BLaER1 treated with 17β-estradiol and CSF1 and Interleukin-3, amounts not matched to agents 10 nM and 100 nM (cell line): Measurements from ENCODE around the gene RYR1.
"Not testable (repeated sequence)": the region's sequence is repeated elsewhere in the genome, so short reads cannot be mapped to it uniquely, and the experiment has no call there.

ENCODE experiments used
- H3K27ac ChIP-seq, 11 experiments: shearing (Covaris generic); formaldehyde crosslinking; 2 replicates each; pipeline ENCODE4 v1.8.1; 2022
- H3K27me3 ChIP-seq, 11 experiments: shearing (Covaris generic); formaldehyde crosslinking; 2 replicates each; pipeline ENCODE4 v1.8.1; 2022
- H3K36me3 ChIP-seq, 11 experiments: shearing (Covaris generic); formaldehyde crosslinking; 2 replicates each; pipeline ENCODE4 v1.8.1; 2022
- H3K4me1 ChIP-seq, 10 experiments: shearing (Covaris generic); formaldehyde crosslinking; 2 replicates each; pipeline ENCODE4 v1.8.1; 2022
- H3K4me2 ChIP-seq, 11 experiments: shearing (Covaris generic); formaldehyde crosslinking; 2 replicates each; pipeline ENCODE4 v1.8.1; 2022
- H3K4me3 ChIP-seq, 10 experiments: shearing (Covaris generic); formaldehyde crosslinking; 2 replicates each; pipeline ENCODE4 v1.8.1; 2022
- H3K9ac ChIP-seq, 11 experiments: shearing (Covaris generic); formaldehyde crosslinking; 2 replicates each; pipeline ENCODE4 v1.8.1; 2022
- H3K9me3 ChIP-seq, 11 experiments: shearing (Covaris generic); formaldehyde crosslinking; replicated peaks in 1 of 11; 2 replicates each; pipeline ENCODE4 v1.8.1; 2022
- H4K20me1 ChIP-seq, 11 experiments: shearing (Covaris generic); formaldehyde crosslinking; 2 replicates each; pipeline ENCODE4 v1.8.1; 2022
- Cebpa-rat ChIP-seq, 11 experiments: shearing (Covaris generic); IDR thresholded peaks; 2 replicates each; pipeline ENCODE4 v1.8.1; 2022

RYR1 gene

GRCh38 chr19:38464421-38465082 is 31.1 kb downstream of the RYR1 start:
- peaks cover 0 to 5% (median 0%) of the 10 kb centered on the region in 10 experiments; a peak in 5 of 20 replicates for H3K4me1 ChIP-seq
- peaks cover 0 to 23% (median 0%) of the 10 kb centered on the region in 11 experiments; a peak in 2 of 22 replicates for H3K36me3 ChIP-seq
- peaks cover 0 to 13% (median 4%) of the 10 kb centered on the region in 11 experiments; a peak in 6 of 22 replicates for H3K9me3 ChIP-seq
- no peaks in the 10 kb centered on the region for H4K20me1 ChIP-seq
- no peak overlapping the region for H3K9ac ChIP-seq
- H3K4me2 ChIP-seq, result no peak overlapping the region
- H3K27ac ChIP-seq, result no peak overlapping the region
- H3K4me3 ChIP-seq, result no peak overlapping the region
- no peaks in the 10 kb centered on the region for H3K27me3 ChIP-seq
- TF ChIP-seq Cebpa-rat (IDR thresholded peaks at IDR 0.05), result no peak

GRCh38 chr19:38466050-38466449 is 32.6 kb downstream of the RYR1 start:
- TF ChIP-seq Cebpa-rat (IDR thresholded peaks at IDR 0.05), result no peak
- peaks cover 0 to 14% (median 0%) of the 10 kb centered on the region in 11 experiments; a peak in 2 of 22 replicates for H3K36me3 ChIP-seq
- H3K4me2 ChIP-seq, result no peak overlapping the region
- no peaks in the 10 kb centered on the region for H3K27me3 ChIP-seq
- no peak overlapping the region for H3K27ac ChIP-seq
- H3K4me3 ChIP-seq, result no peak overlapping the region
- peaks cover 0 to 5% (median 0%) of the 10 kb centered on the region in 10 experiments; a peak in 5 of 20 replicates for H3K4me1 ChIP-seq
- peaks cover 0 to 13% (median 4%) of the 10 kb centered on the region in 11 experiments; a peak in 6 of 22 replicates for H3K9me3 ChIP-seq
- H3K9ac ChIP-seq, result no peak overlapping the region
- no peaks in the 10 kb centered on the region for H4K20me1 ChIP-seq

GRCh38 chr19:38467541-38468525 is 34.3 kb downstream of the RYR1 start:
- Histone ChIP-seq H3K4me2 (no peak overlapping the region), H3K4me1 (peaks cover 0 to 5% (median 0%) of the 10 kb centered on the region in 10 experiments; a peak in 5 of 20 replicates), H3K27me3 (no peaks in the 10 kb centered on the region), H3K36me3 (peaks cover 0 to 14% (median 0%) of the 10 kb centered on the region in 11 experiments; a peak in 2 of 22 replicates), H3K9me3 (peaks cover 0 to 13% (median 4%) of the 10 kb centered on the region in 11 experiments; a peak in 6 of 22 replicates), H3K4me3 (no peak overlapping the region), H3K9ac (no peak overlapping the region), H3K27ac (no peak overlapping the region), H4K20me1 (no peaks in the 10 kb centered on the region)
- no peak for TF ChIP-seq Cebpa-rat (IDR thresholded peaks at IDR 0.05)

- peaks cover 0 to 14% (median 0%) of the 10 kb centered on the region in 11 experiments; a peak in 2 of 22 replicates for H3K36me3 ChIP-seq
- no peak overlapping the region for H3K27ac ChIP-seq
- H3K4me2 ChIP-seq, result no peak overlapping the region
- H3K27me3 ChIP-seq, result no peaks in the 10 kb centered on the region
- H3K9me3 ChIP-seq, result peaks cover 0 to 13% (median 4%) of the 10 kb centered on the region in 11 experiments; a peak in 6 of 22 replicates
- H3K4me3 ChIP-seq, result no peak overlapping the region
- no peak overlapping the region for H3K9ac ChIP-seq
- H3K4me1 ChIP-seq, result no peaks in the 10 kb centered on the region
- TF ChIP-seq Cebpa-rat (IDR thresholded peaks at IDR 0.05), result no peak
- H4K20me1 ChIP-seq, result no peaks in the 10 kb centered on the region; a peak in 1 of 22 replicates
Measured at GRCh38 chr19:38469151-38469550, 35.7 kb downstream of the RYR1 start.

GRCh38 chr19:38470788-38471480 is 37.4 kb downstream of the RYR1 start:
- peaks cover 0 to 11% (median 2%) of the 10 kb centered on the region in 11 experiments; a peak in 6 of 22 replicates for H3K9me3 ChIP-seq
- H3K4me3 ChIP-seq, result no peak overlapping the region
- TF ChIP-seq Cebpa-rat (IDR thresholded peaks at IDR 0.05), result no peak
- H3K4me1 ChIP-seq, result no peaks in the 10 kb centered on the region
- H3K27ac ChIP-seq, result no peak overlapping the region
- H3K4me2 ChIP-seq, result no peak overlapping the region
- no peaks in the 10 kb centered on the region; a peak in 1 of 22 replicates for H4K20me1 ChIP-seq
- H3K9ac ChIP-seq, result no peak overlapping the region
- H3K27me3 ChIP-seq, result no peaks in the 10 kb centered on the region
- peaks cover 0 to 14% (median 0%) of the 10 kb centered on the region in 11 experiments; a peak in 2 of 22 replicates for H3K36me3 ChIP-seq

GRCh38 chr19:38472725-38473124 is 39.2 kb downstream of the RYR1 start:
- not testable (repeated sequence) for H3K4me1 ChIP-seq, H3K9ac ChIP-seq, H3K9me3 ChIP-seq, H3K27ac ChIP-seq, H3K4me3 ChIP-seq, H3K27me3 ChIP-seq, H4K20me1 ChIP-seq, H3K4me2 ChIP-seq, H3K36me3 ChIP-seq

- H3K4me3 ChIP-seq, result no peak overlapping the region
- no peak overlapping the region for H3K9ac ChIP-seq
- no peak for TF ChIP-seq Cebpa-rat (IDR thresholded peaks at IDR 0.05)
- H4K20me1 ChIP-seq, result no peaks in the 10 kb centered on the region; a peak in 1 of 22 replicates
- no peak overlapping the region for H3K27ac ChIP-seq
- no peak overlapping the region for H3K4me2 ChIP-seq
- no peaks in the 10 kb centered on the region for H3K27me3 ChIP-seq
- H3K9me3 ChIP-seq, result no peaks in the 10 kb centered on the region
- H3K4me1 ChIP-seq, result peaks cover 0 to 8% (median 5%) of the 10 kb centered on the region in 10 experiments; a peak in 14 of 20 replicates
- peaks cover 0 to 3% (median 0%) of the 10 kb centered on the region in 11 experiments; a peak in 2 of 22 replicates for H3K36me3 ChIP-seq
Measured at GRCh38 chr19:38473201-38473600, 39.7 kb downstream of the RYR1 start.

GRCh38 chr19:38475176-38475575 is 41.7 kb downstream of the RYR1 start:
- H3K9ac ChIP-seq, result no peak overlapping the region
- no peaks in the 10 kb centered on the region for H3K27me3 ChIP-seq
- H3K4me1 ChIP-seq, result peaks cover 0 to 8% (median 5%) of the 10 kb centered on the region in 10 experiments; a peak in 14 of 20 replicates
- no peaks in the 10 kb centered on the region; a peak in 1 of 22 replicates for H4K20me1 ChIP-seq
- H3K27ac ChIP-seq, result no peak overlapping the region
- H3K4me3 ChIP-seq, result no peak overlapping the region
- H3K9me3 ChIP-seq, result no peaks in the 10 kb centered on the region
- TF ChIP-seq Cebpa-rat (IDR thresholded peaks at IDR 0.05), result no peak
- H3K4me2 ChIP-seq, result no peak overlapping the region
- no peaks in the 10 kb centered on the region; a peak in 1 of 22 replicates for H3K36me3 ChIP-seq
